ENCODE data around the gene ACAP1.

ACAP1 gene

DNA sequence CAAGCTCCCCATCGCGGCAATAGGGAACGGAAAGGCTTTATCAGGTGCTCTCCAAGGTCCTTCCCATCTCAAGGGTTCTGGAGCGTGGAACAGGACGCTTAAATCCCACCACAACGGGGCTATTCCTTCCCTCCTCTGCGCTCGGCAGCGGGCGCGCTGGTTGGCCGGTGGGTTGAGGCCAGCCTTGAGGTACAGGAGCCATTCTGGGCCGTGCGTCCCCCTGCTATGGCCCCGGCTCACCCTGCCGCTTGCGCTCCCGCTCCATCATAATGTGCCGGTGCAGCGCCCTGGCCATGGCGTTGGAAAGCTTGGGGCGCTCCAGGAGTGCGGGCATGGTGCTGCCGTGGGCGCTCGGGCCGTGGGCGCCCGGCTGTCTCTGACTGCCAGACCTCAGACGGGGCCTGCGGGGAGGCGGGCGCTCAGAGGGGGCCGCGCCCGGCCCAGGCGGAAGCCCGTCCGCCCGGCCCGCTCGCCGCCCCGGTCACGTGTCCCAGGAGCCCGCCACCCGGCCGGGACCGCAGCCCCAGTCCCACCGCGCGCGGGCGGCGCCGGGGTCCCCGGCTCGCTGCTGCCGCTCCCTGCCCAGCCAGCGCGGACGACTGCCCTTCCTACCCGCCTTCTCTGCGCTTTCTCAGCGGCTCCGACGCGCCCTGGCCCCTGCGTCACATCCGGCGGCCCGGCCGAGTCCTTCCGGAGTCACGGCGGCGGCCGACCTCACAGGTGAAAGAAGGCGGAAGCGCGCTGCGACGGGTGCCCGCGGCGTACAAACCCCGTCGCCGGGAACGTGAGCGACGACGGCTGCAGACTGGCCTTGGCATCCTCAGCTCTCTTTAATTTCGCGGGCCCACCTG is 21.4 kb upstream of the ACAP1 start, which contains the start of gene GPS2:
Gene GPS2, minus strand, starts transcription at position 642 of the 851 bp plus-strand sequence. Its CDS starts 308 bp downstream, at position 334.
- TF ChIP-seq, protein P1, sequence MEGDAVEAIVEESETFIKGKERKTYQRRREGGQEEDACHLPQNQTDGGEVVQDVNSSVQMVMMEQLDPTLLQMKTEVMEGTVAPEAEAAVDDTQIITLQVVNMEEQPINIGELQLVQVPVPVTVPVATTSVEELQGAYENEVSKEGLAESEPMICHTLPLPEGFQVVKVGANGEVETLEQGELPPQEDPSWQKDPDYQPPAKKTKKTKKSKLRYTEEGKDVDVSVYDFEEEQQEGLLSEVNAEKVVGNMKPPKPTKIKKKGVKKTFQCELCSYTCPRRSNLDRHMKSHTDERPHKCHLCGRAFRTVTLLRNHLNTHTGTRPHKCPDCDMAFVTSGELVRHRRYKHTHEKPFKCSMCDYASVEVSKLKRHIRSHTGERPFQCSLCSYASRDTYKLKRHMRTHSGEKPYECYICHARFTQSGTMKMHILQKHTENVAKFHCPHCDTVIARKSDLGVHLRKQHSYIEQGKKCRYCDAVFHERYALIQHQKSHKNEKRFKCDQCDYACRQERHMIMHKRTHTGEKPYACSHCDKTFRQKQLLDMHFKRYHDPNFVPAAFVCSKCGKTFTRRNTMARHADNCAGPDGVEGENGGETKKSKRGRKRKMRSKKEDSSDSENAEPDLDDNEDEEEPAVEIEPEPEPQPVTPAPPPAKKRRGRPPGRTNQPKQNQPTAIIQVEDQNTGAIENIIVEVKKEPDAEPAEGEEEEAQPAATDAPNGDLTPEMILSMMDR (IDR thresholded peaks at IDR 0.05), result no peak
- peak within 1 kb of the TSS; percentile 97 for H3K27ac Mint-ChIP-seq
- H3K36me3 Mint-ChIP-seq (ENCODE audit: low read depth), result peaks cover 53% of the 10 kb centered on the region
- peaks cover 48% of the 10 kb centered on the region for H3K4me1 Mint-ChIP-seq
- H3K27me3 Mint-ChIP-seq (ENCODE audit: low read depth, poor library complexity), result no peaks in the 10 kb centered on the region
- no peaks in the 10 kb centered on the region for H3K9me3 Mint-ChIP-seq
- peak; percentile 91 for DNase-seq
- H3K4me3 Mint-ChIP-seq, result peak within 1 kb of the TSS; percentile 83

DNA sequence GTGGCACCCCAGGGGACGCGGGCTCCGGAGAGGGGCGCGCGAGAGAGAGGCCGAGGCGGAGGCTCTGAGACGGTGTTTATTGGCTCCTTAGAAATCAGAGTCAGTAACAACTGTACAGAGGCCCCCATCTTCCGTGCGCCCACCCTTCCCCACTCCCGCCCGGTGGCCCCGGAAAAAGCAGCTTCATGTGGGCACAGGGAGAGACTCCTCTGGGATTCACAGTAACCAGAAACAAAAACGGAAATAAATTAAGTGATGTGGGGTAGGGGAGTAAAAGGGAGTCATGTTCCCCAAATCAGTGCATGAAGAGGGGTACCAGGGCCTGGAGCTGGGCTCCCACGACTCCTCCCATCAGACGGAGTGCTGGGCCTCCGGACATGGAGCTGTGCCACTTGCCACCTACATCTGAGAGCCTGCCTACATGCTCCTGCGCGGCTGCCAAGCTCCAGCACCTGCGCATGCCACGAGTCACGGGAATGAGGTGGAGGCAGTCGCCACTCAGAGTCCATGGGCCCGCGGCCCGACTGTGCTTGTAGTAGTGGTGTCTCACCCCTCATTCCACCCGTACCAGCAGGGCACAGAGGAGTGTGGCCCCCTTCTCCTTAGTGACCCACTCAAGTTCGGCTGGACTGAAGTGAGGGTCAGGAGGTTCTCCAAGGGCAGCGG is 20.6 kb upstream of the ACAP1 start:
- H3K9me3 Mint-ChIP-seq, result no peaks in the 10 kb centered on the region
- peak overlapping the region; percentile 66 for H3K27ac Mint-ChIP-seq
- peaks cover 45% of the 10 kb centered on the region for H3K36me3 Mint-ChIP-seq (ENCODE audit: low read depth)

DNA sequence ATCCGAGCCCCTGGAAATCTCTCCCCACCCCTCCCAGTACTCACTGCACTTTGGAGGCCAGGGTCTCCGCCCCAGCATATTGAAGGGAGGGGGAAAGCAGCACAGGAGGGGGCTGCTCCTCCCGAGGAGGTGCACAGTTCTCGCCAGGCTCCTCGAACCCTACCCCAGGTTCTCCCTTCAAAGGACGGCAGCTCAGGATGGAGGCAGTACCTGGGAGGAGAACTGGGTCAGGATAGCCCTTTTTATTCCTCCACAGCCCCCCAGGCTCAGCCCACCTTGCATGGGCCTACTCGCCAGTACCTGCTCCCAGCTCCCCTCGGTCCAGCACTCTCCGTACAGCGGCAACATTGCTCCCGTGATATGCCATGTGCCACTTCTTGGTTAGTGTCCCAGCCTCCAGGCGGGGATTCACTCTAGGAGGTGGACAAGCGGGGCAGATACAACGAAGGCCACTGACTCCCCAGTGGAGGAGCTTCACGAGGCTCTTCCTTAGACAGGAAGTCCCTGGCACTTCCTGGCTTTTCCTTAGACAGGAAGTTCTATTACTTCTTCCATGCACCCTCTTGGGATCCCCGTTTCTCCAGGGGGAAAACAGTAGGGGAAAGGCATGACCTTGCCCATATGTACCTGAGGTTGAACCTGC is 19.0 kb upstream of the ACAP1 start:
- no peaks in the 10 kb centered on the region for H3K9me3 Mint-ChIP-seq
- peaks cover 30% of the 10 kb centered on the region for H3K4me1 Mint-ChIP-seq
- H3K4me3 Mint-ChIP-seq, result peak overlapping the region; percentile 51
- TF ChIP-seq, protein P1 (IDR thresholded peaks at IDR 0.05), result no peak
- H3K27me3 Mint-ChIP-seq (ENCODE audit: low read depth, poor library complexity), result no peaks in the 10 kb centered on the region
- H3K27ac Mint-ChIP-seq, result peak overlapping the region; percentile 57
- H3K36me3 Mint-ChIP-seq (ENCODE audit: low read depth), result peaks cover 46% of the 10 kb centered on the region
- no peak for DNase-seq

More for the DNA sequence above, 20.6 kb upstream of the ACAP1 start:
- H3K4me1 Mint-ChIP-seq, result peaks cover 40% of the 10 kb centered on the region
- DNase-seq, result no peak
- H3K27me3 Mint-ChIP-seq (ENCODE audit: low read depth, poor library complexity), result no peaks in the 10 kb centered on the region
- TF ChIP-seq, protein P1 (IDR thresholded peaks at IDR 0.05), result no peak
- H3K4me3 Mint-ChIP-seq, result peak overlapping the region; percentile 79

DNA sequence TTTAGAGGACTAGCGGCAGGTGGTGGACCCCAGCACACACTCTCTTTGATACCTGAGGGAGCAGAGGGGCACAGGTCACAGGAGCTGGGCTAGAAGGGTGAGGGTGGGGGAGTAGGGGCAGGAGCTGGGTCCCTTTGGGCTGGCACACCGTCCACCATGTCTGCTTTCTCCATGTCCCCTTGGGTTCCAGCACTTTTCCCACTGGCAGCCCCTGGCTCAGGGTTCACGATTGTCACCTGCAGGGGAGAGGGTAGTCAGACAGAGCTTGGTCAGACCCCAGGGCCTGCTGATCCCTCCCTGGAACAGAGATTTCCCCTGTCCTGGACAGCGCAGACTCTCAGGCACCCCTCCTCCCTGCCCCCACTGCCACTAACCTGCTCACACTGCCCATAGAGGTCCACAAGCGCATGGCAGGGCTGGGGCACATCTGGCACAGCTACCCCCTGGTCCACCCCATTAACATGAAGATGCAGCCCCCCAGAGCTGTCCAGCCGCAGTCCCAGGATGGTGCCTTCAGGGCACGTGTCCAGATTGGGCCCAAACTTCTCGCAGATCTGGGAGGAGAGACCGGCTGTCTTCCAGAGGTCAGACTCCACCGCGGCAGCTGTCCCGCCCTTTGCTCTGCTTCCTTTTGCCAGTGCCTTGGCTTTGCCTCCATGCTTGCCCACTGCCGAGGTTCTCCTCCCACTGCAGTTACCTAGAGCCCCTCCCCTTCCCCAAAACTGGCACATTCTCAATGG is 18.0 kb upstream of the ACAP1 start:
- Mint-ChIP-seq H3K9me3 (no peaks in the 10 kb centered on the region), H3K27ac (peak overlapping the region; percentile 61), H3K36me3 (ENCODE audit: low read depth) (peaks cover 40% of the 10 kb centered on the region), H3K4me3 (no peak overlapping the region), H3K27me3 (ENCODE audit: low read depth, poor library complexity) (no peaks in the 10 kb centered on the region), H3K4me1 (peaks cover 20% of the 10 kb centered on the region)
- TF ChIP-seq, protein P1 (IDR thresholded peaks at IDR 0.05), result no peak
- no peak for DNase-seq

DNA sequence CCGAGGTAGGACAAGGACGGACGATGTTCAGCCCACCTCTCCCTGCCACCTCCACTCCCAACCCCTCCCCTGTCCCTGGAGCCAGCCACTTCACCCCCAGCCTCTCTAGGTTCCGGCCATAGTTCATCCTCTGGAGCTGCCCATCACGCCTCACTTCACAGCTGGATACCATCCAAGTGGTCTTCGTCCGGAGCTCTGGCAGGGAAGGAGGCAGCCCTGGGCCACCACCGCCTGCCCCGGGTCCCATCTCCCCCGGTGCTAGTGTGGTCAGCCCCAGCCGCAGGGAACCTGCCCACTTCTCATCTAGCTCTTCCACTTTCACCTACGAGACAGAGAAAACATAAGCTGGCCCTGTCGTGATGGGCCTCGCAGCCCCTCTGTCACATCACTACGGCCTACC is 14.9 kb upstream of the ACAP1 start:
- H3K36me3 Mint-ChIP-seq (ENCODE audit: low read depth), result peaks cover 33% of the 10 kb centered on the region
- no peak overlapping the region for H3K27ac Mint-ChIP-seq
- TF ChIP-seq, protein P1 (IDR thresholded peaks at IDR 0.05), result no peak
- DNase-seq, result no peak
- H3K27me3 Mint-ChIP-seq (ENCODE audit: low read depth, poor library complexity), result no peaks in the 10 kb centered on the region
- no peaks in the 10 kb centered on the region for H3K9me3 Mint-ChIP-seq
- H3K4me3 Mint-ChIP-seq, result no peak overlapping the region
- peaks cover 2% of the 10 kb centered on the region for H3K4me1 Mint-ChIP-seq

Measured in nephron progenitor cell (in vitro differentiated cells).